AG04449 (cell line): Measurements from ENCODE around the gene KARS1.
"Not testable (repeated sequence)": the region's sequence is repeated elsewhere in the genome, so short reads cannot be mapped to it uniquely, and the experiment has no call there.

Experiments
- CTCF ChIA-PET: fragments of 350-600 bp; formaldehyde crosslinking; extraction: SDS; loops from one replicate; lab custom pipeline; 2021; ENCODE audit warnings: antibody characterized with exemption; lab: Yijun Ruan, JAX
- POLR2A ChIA-PET: fragments of 400-600, 350-600 bp; formaldehyde crosslinking; extraction: SDS; loops from one replicate; lab custom pipeline; 2020; ENCODE audit warnings: antibody characterized with exemption, inconsistent platforms; lab: Yijun Ruan, JAX
- DNase-seq: peaks from one replicate; pipeline ENCODE4 v3.0.0-alpha.2; 2010; ENCODE audit warnings: low read depth, low spot score
- H3K4me3 ChIP-seq: 2 replicates; pipeline ENCODE4 v1.5.1; 2011; ENCODE audit warnings: low read depth, mild to moderate bottlenecking, control low read depth, low read length
- TF ChIP-seq, protein P1 (sequence below): IDR thresholded peaks from one replicate; pipeline ENCODE4 v1.5.1; 2011; ENCODE audit warnings: mild to moderate bottlenecking, moderate library complexity, low read length, control low read depth, inconsistent platforms; ENCODE audit not compliant: insufficient read depth; ENCODE audit errors: missing control alignments

The KARS1 gene

DNA sequence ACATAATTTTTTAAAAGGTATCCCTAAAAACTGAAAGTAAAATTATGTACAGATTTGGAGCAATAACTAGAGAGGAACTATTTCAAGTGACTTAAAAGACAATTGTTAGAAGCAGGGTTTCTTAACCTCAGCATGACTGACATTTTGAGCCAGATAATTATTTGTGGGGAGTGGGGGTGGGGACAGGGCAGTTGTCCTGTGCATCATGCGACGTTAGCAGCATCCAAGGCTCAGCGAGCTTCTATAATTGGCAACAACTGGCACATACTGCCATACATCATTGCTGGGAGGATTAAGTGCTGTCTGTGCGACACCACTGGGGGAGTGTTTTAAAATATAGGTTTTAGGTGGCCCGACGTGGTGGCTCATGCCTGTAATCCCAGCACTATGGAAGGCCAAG, 54.2 kb downstream of the KARS1 start:
- TF ChIP-seq, protein P1, sequence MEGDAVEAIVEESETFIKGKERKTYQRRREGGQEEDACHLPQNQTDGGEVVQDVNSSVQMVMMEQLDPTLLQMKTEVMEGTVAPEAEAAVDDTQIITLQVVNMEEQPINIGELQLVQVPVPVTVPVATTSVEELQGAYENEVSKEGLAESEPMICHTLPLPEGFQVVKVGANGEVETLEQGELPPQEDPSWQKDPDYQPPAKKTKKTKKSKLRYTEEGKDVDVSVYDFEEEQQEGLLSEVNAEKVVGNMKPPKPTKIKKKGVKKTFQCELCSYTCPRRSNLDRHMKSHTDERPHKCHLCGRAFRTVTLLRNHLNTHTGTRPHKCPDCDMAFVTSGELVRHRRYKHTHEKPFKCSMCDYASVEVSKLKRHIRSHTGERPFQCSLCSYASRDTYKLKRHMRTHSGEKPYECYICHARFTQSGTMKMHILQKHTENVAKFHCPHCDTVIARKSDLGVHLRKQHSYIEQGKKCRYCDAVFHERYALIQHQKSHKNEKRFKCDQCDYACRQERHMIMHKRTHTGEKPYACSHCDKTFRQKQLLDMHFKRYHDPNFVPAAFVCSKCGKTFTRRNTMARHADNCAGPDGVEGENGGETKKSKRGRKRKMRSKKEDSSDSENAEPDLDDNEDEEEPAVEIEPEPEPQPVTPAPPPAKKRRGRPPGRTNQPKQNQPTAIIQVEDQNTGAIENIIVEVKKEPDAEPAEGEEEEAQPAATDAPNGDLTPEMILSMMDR, result no peak
- ChIA-PET POLR2A (no interaction called here), CTCF (interaction anchor here (0.8 to 1.7 kb wide), 4 partner anchors 10 to 128 kb away, joined by 3 to 5 read pairs (median 3); no protein-coding TSS in a partner anchor)
- no peak for DNase-seq
- no peak overlapping the region for H3K4me3 ChIP-seq

DNA sequence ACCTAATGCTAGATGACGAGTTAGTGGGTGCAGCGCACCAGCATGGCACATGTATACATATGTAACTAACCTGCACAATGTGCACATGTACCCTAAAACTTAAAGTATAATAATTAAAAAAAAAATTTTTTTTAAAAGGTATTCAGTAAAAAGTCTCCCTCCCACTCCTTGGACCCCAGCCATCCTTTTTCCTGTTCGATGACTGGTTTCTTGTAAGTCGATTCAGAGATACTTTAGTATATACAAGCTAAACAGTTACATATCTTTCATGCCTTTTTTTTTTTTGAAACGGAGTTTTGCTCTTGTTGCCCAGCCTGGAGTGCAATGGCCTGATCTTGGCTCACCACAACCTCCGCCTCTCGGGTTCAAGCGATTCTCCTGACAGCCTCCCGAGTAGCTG, 55.5 kb downstream of the KARS1 start:
- H3K4me3 ChIP-seq, DNase-seq: not testable (repeated sequence)
- ChIA-PET CTCF (interaction anchor here (0.8 to 2.1 kb wide), 4 partner anchors 12 to 119 kb away, joined by 3 to 8 read pairs (median 4); no protein-coding TSS in a partner anchor), POLR2A (interaction anchor here (1.2 kb wide), 1 partner anchor 31 kb away, joined by 4 read pairs; the partner anchor contains the start of gene ADAT1)

DNA sequence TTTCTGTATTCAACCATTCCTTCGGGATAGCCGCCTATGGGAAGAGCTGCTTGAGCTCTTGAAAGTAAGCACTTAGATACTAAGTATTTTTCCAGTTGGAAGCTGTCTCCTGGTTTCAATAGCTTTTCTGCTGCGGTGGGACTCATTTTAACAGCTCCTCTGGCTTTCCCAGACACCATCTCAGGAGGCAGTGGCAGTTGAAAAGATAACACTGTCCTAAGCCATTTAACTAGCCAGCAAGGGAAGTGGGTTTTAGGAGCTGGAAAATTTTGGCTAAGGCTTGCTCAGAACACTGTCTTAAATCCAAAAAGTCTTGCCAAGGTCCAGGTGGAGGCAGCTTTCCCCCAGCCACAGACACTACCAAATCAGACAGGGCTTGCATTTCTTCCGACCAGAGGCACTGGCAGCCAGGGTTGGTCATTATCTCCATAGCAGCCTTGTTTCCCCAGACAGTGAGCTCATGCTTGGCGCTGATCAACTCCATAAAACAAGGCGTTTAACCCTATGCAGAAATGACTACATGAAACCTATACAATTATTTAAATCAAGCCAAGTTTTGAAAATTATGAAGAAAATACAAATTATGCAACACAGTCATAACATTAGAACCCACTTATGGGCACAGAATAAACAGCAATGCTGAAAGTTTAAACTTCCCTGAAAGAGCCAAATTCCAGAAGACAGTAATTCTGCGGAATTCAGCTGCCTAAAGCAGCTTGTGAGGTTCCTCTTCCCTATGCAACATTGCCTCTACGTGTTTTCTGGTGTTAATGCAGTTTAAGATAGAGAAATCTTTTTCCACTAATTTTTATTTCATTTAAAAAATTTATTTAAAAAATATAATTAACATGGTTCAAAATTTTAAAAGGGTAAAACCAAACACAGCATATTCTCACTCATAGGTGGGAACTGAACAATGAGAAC, 56.3 kb downstream of the KARS1 start:
- POLR2A ChIA-PET, result interaction anchor here (1.2 kb wide), 1 partner anchor 32 kb away, joined by 4 read pairs; the partner anchor contains the start of gene ADAT1
- TF ChIP-seq, protein P1, result no peak
- H3K4me3 ChIP-seq, result no peak overlapping the region
- CTCF ChIA-PET, result interaction anchor here (0.7 to 2.1 kb wide), 8 partner anchors 14 to 392 kb away, joined by 3 to 8 read pairs (median 4); no protein-coding TSS in a partner anchor
- peak; percentile 36 for DNase-seq

DNA sequence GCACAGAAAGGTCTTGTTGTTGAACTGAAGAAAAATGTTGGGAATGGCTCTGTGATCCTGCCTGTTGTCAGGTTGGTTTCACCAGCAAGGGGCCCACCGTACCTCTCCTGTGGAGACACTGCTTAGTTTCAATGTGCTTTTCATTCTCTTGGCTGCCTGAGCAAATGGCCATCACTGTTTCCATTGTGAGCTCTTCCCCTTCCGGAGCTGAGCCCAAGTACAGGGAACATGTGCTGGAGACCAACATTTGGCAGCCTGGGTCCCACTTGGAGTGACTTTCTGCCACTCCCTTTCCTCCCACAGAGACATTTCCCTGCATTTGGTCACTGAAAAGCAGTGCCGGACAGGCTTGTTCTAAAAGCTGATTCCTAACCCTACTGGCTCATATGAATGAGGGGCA, 58.2 kb downstream of the KARS1 start:
- no peak for DNase-seq
- TF ChIP-seq, protein P1, result no peak
- H3K4me3 ChIP-seq, result no peak overlapping the region
- POLR2A ChIA-PET, result interaction anchor here (0.7 kb wide), 1 partner anchor 116 kb away, joined by 3 read pairs; no protein-coding TSS in a partner anchor
- CTCF ChIA-PET, result interaction anchor here (2.2 kb wide), 1 partner anchor 124 kb away, joined by 7 read pairs; no protein-coding TSS in a partner anchor

DNA sequence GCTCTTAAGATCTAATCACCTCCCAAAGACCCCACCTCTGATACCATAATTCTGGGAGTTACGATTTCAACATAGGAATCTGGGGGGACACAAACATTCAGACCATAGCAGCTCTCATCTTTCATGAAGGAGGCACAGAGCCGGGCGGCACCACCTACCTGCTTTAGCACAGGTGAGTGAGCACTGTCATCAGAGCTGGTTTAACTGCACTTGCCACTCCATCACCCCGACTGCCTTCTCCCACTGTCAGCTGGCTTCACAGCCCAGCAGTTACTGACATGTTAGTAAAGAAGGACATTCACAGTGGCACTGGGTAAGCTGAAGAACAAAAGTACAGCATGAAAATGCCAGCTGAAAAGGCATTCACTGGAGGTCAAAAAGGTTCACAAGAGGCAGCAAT, 58.7 kb downstream of the KARS1 start:
- no peak overlapping the region for H3K4me3 ChIP-seq
- TF ChIP-seq, protein P1, result no peak
- ChIA-PET CTCF (interaction anchor here (2.2 kb wide), 1 partner anchor 124 kb away, joined by 7 read pairs; no protein-coding TSS in a partner anchor), POLR2A (interaction anchor here (0.7 kb wide), 1 partner anchor 116 kb away, joined by 3 read pairs; no protein-coding TSS in a partner anchor)
- DNase-seq, result no peak

DNA sequence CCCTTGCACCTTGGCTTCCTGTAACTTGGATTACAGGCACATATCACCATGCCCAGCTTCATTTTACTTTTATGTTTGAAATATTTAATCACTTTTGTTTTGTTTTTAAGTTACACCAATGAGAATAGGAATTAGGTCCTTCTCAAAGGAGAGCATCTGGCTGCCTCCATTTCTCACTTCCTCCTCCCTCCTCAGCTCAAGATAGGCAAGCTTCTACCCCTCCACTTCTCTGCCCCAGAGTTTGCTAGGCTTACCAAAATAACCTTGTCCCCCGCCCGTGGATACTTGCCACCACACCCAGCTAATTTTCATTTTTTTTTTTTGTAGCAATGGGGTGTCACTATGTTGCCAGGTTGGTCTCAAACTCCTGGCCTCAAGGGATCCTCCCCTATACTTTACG, 63.4 kb downstream of the KARS1 start:
- no peak for DNase-seq
- ChIA-PET CTCF (no interaction called here), POLR2A (no interaction called here)
- TF ChIP-seq, protein P1, result no peak
- no peak overlapping the region for H3K4me3 ChIP-seq
